GM19351 (cell line): ENCODE data around the gene PARL.

Source experiments
- ATAC-seq: cut with Tn5 transposase; IDR thresholded peaks from one replicate; pipeline ENCODE4 v1.9.1; 2021; ENCODE audit warnings: mild to moderate bottlenecking, moderate library complexity; ENCODE audit not compliant: unreplicated experiment

The PARL gene

GRCh38 chr3:183818041-183818620, 66.5 kb downstream of the PARL start:
- no peak for ATAC-seq

GRCh38 chr3:183817639-183818038, 67.0 kb downstream of the PARL start:
- ATAC-seq = no peak

- no peak for ATAC-seq
These were observed 67.8 kb downstream of the PARL start for GRCh38 chr3:183816681-183817510.

- ATAC-seq = no peak
These were observed 68.7 kb downstream of the PARL start for GRCh38 chr3:183815951-183816475.

GRCh38 chr3:183815563-183815940, 69.1 kb downstream of the PARL start:
- no peak for ATAC-seq

GRCh38 chr3:183814240-183814639, 70.4 kb downstream of the PARL start:
- ATAC-seq = no peak

- no peak for ATAC-seq
These were observed 71.8 kb downstream of the PARL start for GRCh38 chr3:183812761-183813445.

GRCh38 chr3:183811638-183812037, 73.0 kb downstream of the PARL start:
- ATAC-seq = no peak

- ATAC-seq = no peak
These were observed 73.8 kb downstream of the PARL start for GRCh38 chr3:183810643-183811594.

- no peak for ATAC-seq
These were observed 75.4 kb downstream of the PARL start for GRCh38 chr3:183809270-183809669.

- no peak for ATAC-seq
These were observed 76.3 kb downstream of the PARL start for GRCh38 chr3:183808355-183808754.

GRCh38 chr3:183807881-183808280, 76.8 kb downstream of the PARL start:
- no peak for ATAC-seq

GRCh38 chr3:183807209-183807728, 77.4 kb downstream of the PARL start:
- no peak for ATAC-seq

- ATAC-seq = no peak
These were observed 81.7 kb downstream of the PARL start for GRCh38 chr3:183802989-183803388.

- ATAC-seq = no peak
These were observed 83.1 kb downstream of the PARL start for GRCh38 chr3:183801601-183802000.

- ATAC-seq = no peak
These were observed 84.3 kb downstream of the PARL start for GRCh38 chr3:183800243-183800863.

GRCh38 chr3:183799461-183799860, 85.2 kb downstream of the PARL start:
- ATAC-seq = no peak

GRCh38 chr3:183797996-183798395, 86.7 kb downstream of the PARL start:
- no peak for ATAC-seq

DNA sequence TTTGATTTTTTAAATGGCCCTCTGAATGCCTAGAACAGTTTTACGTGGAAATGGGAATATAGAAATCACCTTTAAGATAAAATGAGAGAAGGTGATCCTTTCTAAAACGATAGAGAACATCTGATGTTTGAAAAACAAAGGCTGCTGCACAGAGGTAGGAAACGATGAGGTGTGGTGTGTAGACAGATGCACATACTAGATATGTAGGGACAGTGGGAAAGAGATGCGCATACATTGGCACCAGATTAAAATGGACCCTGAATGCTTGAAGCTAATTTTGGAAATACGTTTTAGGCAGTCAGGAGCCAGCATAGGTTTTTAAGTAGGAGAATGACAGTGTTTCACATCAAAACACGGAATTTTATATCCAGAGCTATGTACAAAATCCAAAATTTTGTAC, 88.3 kb downstream of the PARL start:
- no peak for ATAC-seq

GRCh38 chr3:183794452-183794851, 90.2 kb downstream of the PARL start:
- ATAC-seq = no peak
